ENCODE data around the gene ZZZ3. TPM values are rescaled to one million over a fixed set of nuclear protein-coding genes. Genes with fewer than 3 reads are reported as not detected.

Gene ZZZ3
- total RNA-seq, 1 experiment from 2014 or later, result 51.1 TPM

DNA sequence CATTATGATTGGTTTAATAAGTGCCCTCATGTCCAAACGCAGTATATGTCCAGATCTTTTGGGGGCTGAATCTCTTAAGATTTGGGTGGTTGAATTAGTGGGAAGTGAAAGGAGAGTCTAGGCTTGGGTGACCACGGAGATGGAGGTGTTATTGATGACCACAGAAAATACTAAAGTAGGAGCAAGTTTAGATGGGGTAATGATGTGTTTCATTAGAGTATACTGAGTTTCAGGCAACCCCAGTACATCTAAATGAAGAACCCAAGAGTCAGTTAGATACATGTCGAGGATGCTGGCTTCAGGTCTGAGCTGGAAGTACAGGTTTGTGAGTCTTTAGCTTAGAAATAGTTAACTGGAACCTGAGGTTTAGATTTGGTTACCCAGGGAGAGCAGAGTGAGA is 6.5 kb upstream of the ZZZ3 start:
- WGBS (ENCODE audit: extremely low coverage, insufficient read length, low lambda C conversion rate), result no CpG with 5 or more reads among the region's 3 CpGs
- peaks cover 8 to 9% of the 10 kb centered on the region in 2 experiments for H3K4me1 Mint-ChIP-seq

More for the DNA sequence above, 6.5 kb upstream of the ZZZ3 start:
- H3K9me3 Mint-ChIP-seq, result no peaks in the 10 kb centered on the region; a peak in 2 of 5 replicates
- Histone ChIP-seq H3K18ac (ENCODE audit: insufficient read length, low read depth, low read length) (no peak overlapping the region), H3K9ac (ENCODE audit: extremely low read depth, insufficient read length, low read length) (no peak overlapping the region), H2BK20ac (ENCODE audit: low read depth, low read length, poor library complexity, severe bottlenecking) (no peak overlapping the region), H3K79me1 (ENCODE audit: insufficient read depth, low read depth, low read length, poor library complexity, severe bottlenecking) (no peaks in the 10 kb centered on the region), H3T11ph (ENCODE audit: low read length) (no peak overlapping the region), H2BK15ac (ENCODE audit: low read depth, low read length) (no peak overlapping the region), H2AK5ac (ENCODE audit: insufficient read length, low read length) (no peak overlapping the region), H4K5ac (ENCODE audit: insufficient read length, low read depth, low read length) (no peak overlapping the region), H3K4me1 (ENCODE audit: insufficient read depth, low read length) (no peaks in the 10 kb centered on the region), H4K91ac (ENCODE audit: insufficient read length, low read depth, low read length) (no peak overlapping the region), H3K4ac (ENCODE audit: low read depth, low read length) (no peak overlapping the region), H3K14ac (ENCODE audit: insufficient read depth, low read length) (no peak overlapping the region), H3K9me3 (ENCODE audit: control insufficient read depth, low read depth, low read length) (no peaks in the 10 kb centered on the region), H3K23me2 (ENCODE audit: insufficient read length, low read depth, low read length, poor library complexity, severe bottlenecking) (peaks cover 2% of the 10 kb centered on the region), H3K27ac (ENCODE audit: insufficient read length, low read depth, low read length) (no peak overlapping the region), H2BK12ac (ENCODE audit: insufficient read length, low read depth, low read length) (no peak overlapping the region), H3K56ac (ENCODE audit: insufficient read length, low read depth, low read length) (no peak overlapping the region), H3K4me2 (ENCODE audit: insufficient read depth, insufficient read length, low read length) (no peak overlapping the region), H2BK5ac (ENCODE audit: insufficient read length, low read length) (no peak overlapping the region), H3K23ac (ENCODE audit: insufficient read length, low read depth, low read length) (no peak overlapping the region), H4K8ac (replicated peaks; ENCODE audit: insufficient read length, low read depth, low read length) (no peak overlapping the region), H2AFZ (ENCODE audit: low read length) (no peak overlapping the region), H4K20me1 (ENCODE audit: control insufficient read depth, insufficient read depth, insufficient read length) (no peaks in the 10 kb centered on the region), H3K79me2 (ENCODE audit: insufficient read depth, low read length) (no peaks in the 10 kb centered on the region), H2BK120ac (ENCODE audit: low read depth, low read length, poor library complexity, severe bottlenecking) (no peak overlapping the region), H3K27me3 (ENCODE audit: insufficient read depth, low read length) (no peaks in the 10 kb centered on the region)
- H3K36me3 Mint-ChIP-seq (ENCODE audit: insufficient read depth in 1 of 3, low read depth in 3 of 3), result peaks cover 0 to 4% (median 1%) of the 10 kb centered on the region in 3 experiments; a peak in 3 of 7 replicates
- TF ChIP-seq, protein P1, sequence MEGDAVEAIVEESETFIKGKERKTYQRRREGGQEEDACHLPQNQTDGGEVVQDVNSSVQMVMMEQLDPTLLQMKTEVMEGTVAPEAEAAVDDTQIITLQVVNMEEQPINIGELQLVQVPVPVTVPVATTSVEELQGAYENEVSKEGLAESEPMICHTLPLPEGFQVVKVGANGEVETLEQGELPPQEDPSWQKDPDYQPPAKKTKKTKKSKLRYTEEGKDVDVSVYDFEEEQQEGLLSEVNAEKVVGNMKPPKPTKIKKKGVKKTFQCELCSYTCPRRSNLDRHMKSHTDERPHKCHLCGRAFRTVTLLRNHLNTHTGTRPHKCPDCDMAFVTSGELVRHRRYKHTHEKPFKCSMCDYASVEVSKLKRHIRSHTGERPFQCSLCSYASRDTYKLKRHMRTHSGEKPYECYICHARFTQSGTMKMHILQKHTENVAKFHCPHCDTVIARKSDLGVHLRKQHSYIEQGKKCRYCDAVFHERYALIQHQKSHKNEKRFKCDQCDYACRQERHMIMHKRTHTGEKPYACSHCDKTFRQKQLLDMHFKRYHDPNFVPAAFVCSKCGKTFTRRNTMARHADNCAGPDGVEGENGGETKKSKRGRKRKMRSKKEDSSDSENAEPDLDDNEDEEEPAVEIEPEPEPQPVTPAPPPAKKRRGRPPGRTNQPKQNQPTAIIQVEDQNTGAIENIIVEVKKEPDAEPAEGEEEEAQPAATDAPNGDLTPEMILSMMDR (conservative IDR thresholded peaks at IDR 0.05), result no peak
- no peaks in the 10 kb centered on the region for H3K27me3 Mint-ChIP-seq (ENCODE audit: low read depth)
- peak overlapping the region in 1 of 3 experiments; percentile 66; a peak in 2 of 7 replicates for H3K27ac Mint-ChIP-seq
- H3K4me3 Mint-ChIP-seq, result no peak overlapping the region
- DNase-seq, result no peak

Data from H9 (cell line).